ENCODE measurements around the gene IFT74.

DNA sequence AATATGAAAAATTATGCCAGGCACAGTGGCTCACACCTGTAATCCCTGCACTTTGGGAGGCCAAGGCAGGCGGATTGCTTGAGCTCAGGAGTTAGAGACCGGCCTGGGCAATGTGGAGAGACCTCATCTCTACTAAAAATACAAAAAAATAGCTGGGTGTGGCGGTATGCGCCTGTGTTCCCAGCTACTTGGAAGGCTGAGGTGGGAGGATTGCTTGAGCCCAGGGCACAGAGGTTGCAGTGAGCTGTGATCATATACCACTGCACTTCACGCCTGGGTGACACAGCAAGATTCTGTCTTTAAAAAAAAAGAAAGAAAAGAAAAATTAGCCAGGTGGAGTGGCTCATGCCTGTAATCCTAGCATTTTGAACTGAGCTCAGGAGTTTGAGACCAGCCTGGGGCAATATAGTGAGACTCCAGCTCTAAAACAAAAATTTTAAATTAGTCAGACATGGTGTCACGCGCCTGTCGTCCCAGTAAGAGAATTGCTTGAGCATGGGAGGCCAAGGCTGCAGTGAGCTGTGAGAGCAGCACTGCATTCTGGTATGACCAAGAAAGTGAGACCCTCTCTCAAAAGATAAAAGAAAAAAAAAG is 27.2 kb upstream of the IFT74 start:
- TF ChIP-seq, protein P1, sequence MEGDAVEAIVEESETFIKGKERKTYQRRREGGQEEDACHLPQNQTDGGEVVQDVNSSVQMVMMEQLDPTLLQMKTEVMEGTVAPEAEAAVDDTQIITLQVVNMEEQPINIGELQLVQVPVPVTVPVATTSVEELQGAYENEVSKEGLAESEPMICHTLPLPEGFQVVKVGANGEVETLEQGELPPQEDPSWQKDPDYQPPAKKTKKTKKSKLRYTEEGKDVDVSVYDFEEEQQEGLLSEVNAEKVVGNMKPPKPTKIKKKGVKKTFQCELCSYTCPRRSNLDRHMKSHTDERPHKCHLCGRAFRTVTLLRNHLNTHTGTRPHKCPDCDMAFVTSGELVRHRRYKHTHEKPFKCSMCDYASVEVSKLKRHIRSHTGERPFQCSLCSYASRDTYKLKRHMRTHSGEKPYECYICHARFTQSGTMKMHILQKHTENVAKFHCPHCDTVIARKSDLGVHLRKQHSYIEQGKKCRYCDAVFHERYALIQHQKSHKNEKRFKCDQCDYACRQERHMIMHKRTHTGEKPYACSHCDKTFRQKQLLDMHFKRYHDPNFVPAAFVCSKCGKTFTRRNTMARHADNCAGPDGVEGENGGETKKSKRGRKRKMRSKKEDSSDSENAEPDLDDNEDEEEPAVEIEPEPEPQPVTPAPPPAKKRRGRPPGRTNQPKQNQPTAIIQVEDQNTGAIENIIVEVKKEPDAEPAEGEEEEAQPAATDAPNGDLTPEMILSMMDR (IDR thresholded peaks at IDR 0.05) = no peak
- TF ChIP-seq POLR2A (IDR thresholded peaks at IDR 0.05) = no peak
